RWPE1 (cell line): Measurements from ENCODE around the gene CAPN13.
"Not testable (repeated sequence)": the region's sequence is repeated elsewhere in the genome, so short reads cannot be mapped to it uniquely, and the experiment has no call there.

Source experiments
- CTCF ChIA-PET: fragments of 350-600 bp; sonication (Branson Sonifier 250); formaldehyde crosslinking; extraction: SDS; loops from one replicate; lab custom pipeline; 2021; lab: Yijun Ruan, JAX
- POLR2A ChIA-PET: fragments of 400-600 bp; formaldehyde crosslinking; extraction: SDS; loops from one replicate; lab custom pipeline; 2020; ENCODE audit warnings: antibody characterized with exemption; ENCODE audit not compliant: low non-redundant PET; lab: Yijun Ruan, JAX
- DNase-seq: peaks from one replicate; pipeline ENCODE4 v3.0.0; 2012; ENCODE audit warnings: low spot score
- H3K27ac ChIP-seq: fragments of 450-650 bp; 2 replicates; pipeline ENCODE4 v1.5.1; 2017
- TF ChIP-seq, protein P1 (sequence below): fragments of 450-650 bp; conservative IDR thresholded peaks from 2 replicates; pipeline ENCODE4 v1.5.1; 2017; ENCODE audit warnings: low read depth, mild to moderate bottlenecking

The CAPN13 gene

GRCh38 chr2:30705711-30706533 lies 101.3 kb downstream of the CAPN13 start:
- CTCF ChIA-PET, result interaction anchor here (0.5 to 2.4 kb wide), 7 partner anchors 10 to 592 kb away, joined by 3 to 13 read pairs (median 6); no protein-coding TSS in a partner anchor
- no peak overlapping the region for H3K27ac ChIP-seq
- TF ChIP-seq, protein P1, sequence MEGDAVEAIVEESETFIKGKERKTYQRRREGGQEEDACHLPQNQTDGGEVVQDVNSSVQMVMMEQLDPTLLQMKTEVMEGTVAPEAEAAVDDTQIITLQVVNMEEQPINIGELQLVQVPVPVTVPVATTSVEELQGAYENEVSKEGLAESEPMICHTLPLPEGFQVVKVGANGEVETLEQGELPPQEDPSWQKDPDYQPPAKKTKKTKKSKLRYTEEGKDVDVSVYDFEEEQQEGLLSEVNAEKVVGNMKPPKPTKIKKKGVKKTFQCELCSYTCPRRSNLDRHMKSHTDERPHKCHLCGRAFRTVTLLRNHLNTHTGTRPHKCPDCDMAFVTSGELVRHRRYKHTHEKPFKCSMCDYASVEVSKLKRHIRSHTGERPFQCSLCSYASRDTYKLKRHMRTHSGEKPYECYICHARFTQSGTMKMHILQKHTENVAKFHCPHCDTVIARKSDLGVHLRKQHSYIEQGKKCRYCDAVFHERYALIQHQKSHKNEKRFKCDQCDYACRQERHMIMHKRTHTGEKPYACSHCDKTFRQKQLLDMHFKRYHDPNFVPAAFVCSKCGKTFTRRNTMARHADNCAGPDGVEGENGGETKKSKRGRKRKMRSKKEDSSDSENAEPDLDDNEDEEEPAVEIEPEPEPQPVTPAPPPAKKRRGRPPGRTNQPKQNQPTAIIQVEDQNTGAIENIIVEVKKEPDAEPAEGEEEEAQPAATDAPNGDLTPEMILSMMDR, result no peak
- POLR2A ChIA-PET, result no interaction called here
- DNase-seq, result no peak

GRCh38 chr2:30705056-30705455 lies 102.2 kb downstream of the CAPN13 start:
- TF ChIP-seq, protein P1, result no peak
- no peak for DNase-seq
- H3K27ac ChIP-seq, result no peak overlapping the region
- CTCF ChIA-PET, result interaction anchor here (0.5 to 2.4 kb wide), 4 partner anchors 287 to 591 kb away, joined by 3 to 10 read pairs (median 6); no protein-coding TSS in a partner anchor
- POLR2A ChIA-PET, result no interaction called here

DNA sequence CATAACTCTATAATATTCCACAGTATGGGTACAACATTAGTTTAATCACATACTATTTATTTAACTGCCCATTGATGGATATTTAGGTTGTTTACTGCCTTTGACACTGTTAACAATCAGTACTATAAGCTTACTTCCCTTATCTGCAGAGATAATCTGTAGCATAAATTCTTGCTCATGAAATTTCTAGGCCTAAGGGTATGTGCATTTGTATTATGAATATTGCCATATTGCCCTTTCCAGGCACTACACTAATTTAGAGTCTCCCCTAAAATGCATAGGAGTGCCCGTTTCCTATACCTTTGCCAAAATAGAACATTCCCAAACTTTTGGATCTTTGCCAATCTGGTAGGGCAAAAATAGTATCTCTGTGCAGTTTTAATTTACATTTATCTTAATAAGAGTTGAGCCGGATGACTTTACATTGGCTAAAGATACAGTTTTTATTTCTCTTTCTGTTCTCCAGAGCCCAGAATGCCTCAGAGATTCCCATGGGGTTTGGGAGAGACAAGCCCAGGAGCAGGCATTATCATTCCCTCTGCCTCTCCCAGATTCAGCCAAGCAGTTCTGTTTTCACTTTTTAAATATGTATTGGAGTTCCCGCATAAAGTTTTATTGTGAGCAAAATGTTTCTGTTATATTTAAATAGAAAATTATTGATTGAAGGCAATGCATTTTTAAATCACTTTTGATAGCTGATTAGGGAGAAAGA lies 102.8 kb downstream of the CAPN13 start:
- H3K27ac ChIP-seq, result no peak overlapping the region
- ChIA-PET CTCF (interaction anchor here (0.5 to 2.4 kb wide), 4 partner anchors 11 to 540 kb away, joined by 4 to 10 read pairs (median 6); no protein-coding TSS in a partner anchor), POLR2A (no interaction called here)
- no peak for DNase-seq
- TF ChIP-seq, protein P1, result no peak

DNA sequence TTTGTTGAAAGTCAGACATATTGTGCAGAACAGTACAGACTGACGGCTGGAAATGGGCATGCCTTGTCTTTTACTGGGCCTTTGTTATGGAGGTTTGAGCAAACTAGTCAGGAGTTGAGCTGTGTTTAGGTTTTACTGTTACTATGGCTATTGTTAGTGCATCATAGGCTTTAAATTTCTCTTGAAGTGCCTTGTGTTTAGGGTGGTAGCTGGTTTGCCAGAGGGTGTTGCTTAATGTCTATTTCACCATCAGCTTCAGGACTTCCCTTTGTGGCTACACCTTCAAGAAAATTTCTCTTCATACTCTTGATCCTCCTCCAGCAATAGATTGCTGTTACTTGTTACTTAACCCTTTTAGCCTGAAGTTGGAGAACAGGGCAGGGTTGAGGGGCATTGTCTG lies 104.6 kb downstream of the CAPN13 start:
- TF ChIP-seq, protein P1, result no peak
- ChIA-PET POLR2A (no interaction called here), CTCF (interaction anchor here (0.8 to 1.3 kb wide), 3 partner anchors 9 to 627 kb away, joined by 3 to 6 read pairs (median 3); no protein-coding TSS in a partner anchor)
- DNase-seq, result no peak
- H3K27ac ChIP-seq, result no peak overlapping the region

- POLR2A ChIA-PET, result no interaction called here
- TF ChIP-seq, protein P1, result no peak
- no peak overlapping the region for H3K27ac ChIP-seq
- CTCF ChIA-PET, result interaction anchor here (0.8 to 1.3 kb wide), 3 partner anchors 10 to 628 kb away, joined by 3 to 6 read pairs (median 3); no protein-coding TSS in a partner anchor
- DNase-seq, result no peak
Measured at GRCh38 chr2:30701782-30702181, 105.5 kb downstream of the CAPN13 start.

- POLR2A ChIA-PET, DNase-seq: not testable (repeated sequence)
Measured at GRCh38 chr2:30697242-30698103, 109.8 kb downstream of the CAPN13 start.

More at GRCh38 chr2:30697242-30698103, 109.8 kb downstream of the CAPN13 start:
- H3K27ac ChIP-seq, result not testable (repeated sequence)
- CTCF ChIA-PET, result interaction anchor here (0.6 to 0.7 kb wide), 4 partner anchors 9 to 617 kb away, joined by 3 to 8 read pairs (median 3); no protein-coding TSS in a partner anchor
